Natural killer cell (primary cell): Measurements from ENCODE around the gene IGF1R. TPM values are rescaled to one million over a fixed set of nuclear protein-coding genes. Genes with fewer than 3 reads are reported as not detected.

Experiments
- ATAC-seq, 3 donors: fragments of 150-1000 bp in 2 of 3; fragments of 200-7000 bp in 1 of 3; cut with Tn5 transposase; 1 replicate in 1 of 3; 2 replicates in 2 of 3; pipeline ENCODE4 v1.10.0; 2021; ENCODE audit warnings: mild to moderate bottlenecking in 2 of 3, moderate library complexity in 2 of 3
- DNase-seq, 2 donors: peaks; one replicate each; pipeline versions ENCODE4 v3.0.0 to v3.0.0-alpha.2; 2013 to 2021; ENCODE audit warnings: mixed read lengths in 1 of 2
- H3K27ac ChIP-seq: one replicate; pipeline ENCODE4 v1.5.1; 2013; ENCODE audit warnings: mild to moderate bottlenecking, low read length
- H3K27me3 ChIP-seq: one replicate; pipeline ENCODE4 v1.6.1; 2013; ENCODE audit warnings: low read length; ENCODE audit not compliant: control insufficient read depth, insufficient read depth
- H3K36me3 ChIP-seq: one replicate; pipeline ENCODE4 v1.6.1; 2013; ENCODE audit warnings: low read length; ENCODE audit not compliant: control insufficient read depth, insufficient read depth
- H3K4me1 ChIP-seq: one replicate; pipeline ENCODE4 v1.6.1; 2013; ENCODE audit warnings: low read length; ENCODE audit not compliant: control insufficient read depth, insufficient read depth
- H3K4me3 ChIP-seq: one replicate; pipeline ENCODE4 v1.5.1; 2013; ENCODE audit warnings: low read length
- H3K9me3 ChIP-seq: one replicate; pipeline ENCODE4 v1.6.1; 2013; ENCODE audit warnings: low read length; ENCODE audit not compliant: control insufficient read depth, insufficient read depth
- H3K27ac Mint-ChIP-seq, 2 donors: one replicate each; pipeline ENCODE4 v1.8.0; 2022; ENCODE audit warnings: mild to moderate bottlenecking in 2 of 2, mixed read lengths in 2 of 2, moderate library complexity in 1 of 2
- H3K27me3 Mint-ChIP-seq, 2 donors: one replicate each; pipeline ENCODE4 v1.8.0; 2022; ENCODE audit warnings: low read depth in 2 of 2, mixed read lengths in 2 of 2
- H3K36me3 Mint-ChIP-seq: one replicate; pipeline ENCODE4 v1.8.0; 2022; ENCODE audit warnings: mixed read lengths
- H3K4me1 Mint-ChIP-seq, 2 donors: one replicate each; pipeline ENCODE4 v1.8.0; 2022; ENCODE audit warnings: mixed read lengths in 2 of 2
- H3K4me3 Mint-ChIP-seq: one replicate; pipeline ENCODE4 v1.8.0; 2022; ENCODE audit warnings: mild to moderate bottlenecking, moderate library complexity, mixed read lengths
- H3K9me3 Mint-ChIP-seq, 2 donors: one replicate each; pipeline ENCODE4 v1.8.0; 2022; ENCODE audit warnings: mixed read lengths in 2 of 2
- WGBS: methylation state at CpG from one replicate; pipeline ENCODE4 v1.1.7; 2013; ENCODE audit warnings: missing lambda C conversion rate; ENCODE audit not compliant: insufficient coverage; 5-methylcytosine and 5-hydroxymethylcytosine counted together
- intact Hi-C: fragments of 100-400 bp; cut with micrococcal nuclease; formaldehyde crosslinking; loops from one replicate; pipeline ENCODE4 v1.14.2; 2022
- total RNA-seq, 4 donors: library from RNA; stranded (reverse); fragments of 120-200 nt in 1 of 4; gene quantifications; one replicate each; pipeline versions ENCODE4 v1.2.3 to v1.2.4, GENCODE V29; 2013 to 2022
- TF ChIP-seq, protein P1 (sequence below): fragments of 200-600 bp; IDR thresholded peaks from one replicate; pipeline ENCODE4 v1.8.0; 2022; ENCODE audit warnings: antibody characterized with exemption

Gene IGF1R
- total RNA-seq, 3 donors from 2014 or later (not counting 1 experiment from before 2014, with no cell fraction given), result 47.3 to 50.7 (median 49.0) TPM

DNA sequence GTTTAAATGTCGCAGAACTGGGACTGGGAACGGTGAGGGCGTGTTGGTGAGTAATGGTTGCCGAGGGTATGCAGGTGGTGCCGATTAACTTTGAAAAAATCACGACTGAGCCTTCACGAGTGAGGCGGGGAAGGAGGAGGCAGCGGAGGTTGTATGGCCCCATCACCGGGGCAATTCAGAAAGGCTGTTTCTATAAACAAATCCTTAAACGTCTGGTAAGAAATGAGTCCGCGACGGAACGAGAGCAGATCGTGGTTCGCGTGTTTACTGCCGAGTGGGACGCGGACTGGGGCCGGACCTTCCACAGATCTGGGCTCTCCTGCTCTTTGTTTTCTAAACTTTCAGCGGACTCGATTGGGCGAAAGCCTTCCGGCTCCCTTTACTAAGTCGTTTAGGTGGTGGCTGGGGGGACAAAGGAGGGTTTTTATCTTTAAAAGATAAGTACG lies 2.7 kb downstream of the IGF1R start:
- TF ChIP-seq, protein P1, sequence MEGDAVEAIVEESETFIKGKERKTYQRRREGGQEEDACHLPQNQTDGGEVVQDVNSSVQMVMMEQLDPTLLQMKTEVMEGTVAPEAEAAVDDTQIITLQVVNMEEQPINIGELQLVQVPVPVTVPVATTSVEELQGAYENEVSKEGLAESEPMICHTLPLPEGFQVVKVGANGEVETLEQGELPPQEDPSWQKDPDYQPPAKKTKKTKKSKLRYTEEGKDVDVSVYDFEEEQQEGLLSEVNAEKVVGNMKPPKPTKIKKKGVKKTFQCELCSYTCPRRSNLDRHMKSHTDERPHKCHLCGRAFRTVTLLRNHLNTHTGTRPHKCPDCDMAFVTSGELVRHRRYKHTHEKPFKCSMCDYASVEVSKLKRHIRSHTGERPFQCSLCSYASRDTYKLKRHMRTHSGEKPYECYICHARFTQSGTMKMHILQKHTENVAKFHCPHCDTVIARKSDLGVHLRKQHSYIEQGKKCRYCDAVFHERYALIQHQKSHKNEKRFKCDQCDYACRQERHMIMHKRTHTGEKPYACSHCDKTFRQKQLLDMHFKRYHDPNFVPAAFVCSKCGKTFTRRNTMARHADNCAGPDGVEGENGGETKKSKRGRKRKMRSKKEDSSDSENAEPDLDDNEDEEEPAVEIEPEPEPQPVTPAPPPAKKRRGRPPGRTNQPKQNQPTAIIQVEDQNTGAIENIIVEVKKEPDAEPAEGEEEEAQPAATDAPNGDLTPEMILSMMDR, result no peak
- H3K27ac Mint-ChIP-seq, result peak overlapping the region; percentile 91 to 99
- H3K27me3 Mint-ChIP-seq, result peaks cover 20 to 45% of the 10 kb centered on the region in 2 donors
- peaks cover 41 to 42% of the 10 kb centered on the region in 2 donors for H3K4me1 Mint-ChIP-seq
- WGBS, result 3% methylated on average over 28 of the region's 28 CpGs
- intact Hi-C loops, result loop anchor here (5.0 kb wide), 2 partner anchors 126 to 301 kb away; no protein-coding TSS in a partner anchor
- peak overlapping the region; percentile 96 for H3K4me3 Mint-ChIP-seq
- Histone ChIP-seq H3K27ac (peak overlapping the region; percentile 46), H3K4me1 (peaks cover 24% of the 10 kb centered on the region), H3K9me3 (no peaks in the 10 kb centered on the region), H3K27me3 (peaks cover 12% of the 10 kb centered on the region), H3K4me3 (peak overlapping the region; percentile 61), H3K36me3 (no peaks in the 10 kb centered on the region)
- H3K9me3 Mint-ChIP-seq, result no peaks in the 10 kb centered on the region
- ATAC-seq (peak in 1 of 3 donors; percentile 1), DNase-seq (peak in 1 of 2 donors; percentile 64)
- H3K36me3 Mint-ChIP-seq, result no peaks in the 10 kb centered on the region

DNA sequence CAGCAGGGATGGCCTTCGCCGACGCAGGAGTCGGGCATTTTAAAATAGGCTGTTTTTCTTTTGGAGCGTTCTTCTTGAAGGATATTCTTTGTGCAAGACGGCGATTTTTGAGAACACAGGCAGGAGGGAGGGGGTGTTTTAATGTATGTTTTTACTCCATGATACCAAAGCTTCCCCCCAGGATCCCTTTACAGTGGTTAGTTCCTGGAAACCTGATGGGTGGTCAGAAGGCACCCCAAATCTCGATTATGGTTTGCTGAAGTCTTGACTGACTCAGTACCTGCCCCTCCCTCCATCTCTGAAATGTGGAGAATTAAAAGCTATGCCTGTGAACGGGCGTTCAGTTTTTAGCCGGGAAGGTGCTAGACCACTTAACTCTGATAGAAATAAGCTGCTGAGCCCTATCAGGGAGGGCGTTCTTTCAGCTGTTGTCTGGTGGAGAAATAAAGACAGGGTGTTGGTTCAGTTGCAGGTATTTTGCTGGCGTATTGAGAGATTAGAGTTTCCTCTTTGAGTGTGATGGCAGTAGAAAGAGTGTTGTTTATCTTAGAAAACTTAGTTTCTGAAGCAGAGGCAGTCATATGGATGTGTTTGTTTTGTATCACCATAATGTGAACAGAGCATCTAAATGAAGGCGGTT lies 3.4 kb downstream of the IGF1R start:
- Histone ChIP-seq H3K27ac (peak overlapping the region; percentile 46), H3K27me3 (peaks cover 12% of the 10 kb centered on the region), H3K4me3 (peak overlapping the region; percentile 61), H3K36me3 (no peaks in the 10 kb centered on the region), H3K4me1 (peaks cover 24% of the 10 kb centered on the region), H3K9me3 (no peaks in the 10 kb centered on the region)
- intact Hi-C loops, result loop anchor here (5.0 kb wide), 2 partner anchors 126 to 301 kb away; no protein-coding TSS in a partner anchor
- 25% methylated on average over 14 of the region's 14 CpGs for WGBS
- Mint-ChIP-seq H3K4me3 (peak overlapping the region; percentile 96), H3K9me3 (no peaks in the 10 kb centered on the region), H3K27me3 (peaks cover 20 to 45% of the 10 kb centered on the region in 2 donors), H3K36me3 (no peaks in the 10 kb centered on the region), H3K27ac (peak overlapping the region; percentile 91 to 99), H3K4me1 (peaks cover 39 to 42% of the 10 kb centered on the region in 2 donors)
- TF ChIP-seq, protein P1, result no peak
- no peak for ATAC-seq
- peak in 1 of 2 donors; percentile 43 for DNase-seq

DNA sequence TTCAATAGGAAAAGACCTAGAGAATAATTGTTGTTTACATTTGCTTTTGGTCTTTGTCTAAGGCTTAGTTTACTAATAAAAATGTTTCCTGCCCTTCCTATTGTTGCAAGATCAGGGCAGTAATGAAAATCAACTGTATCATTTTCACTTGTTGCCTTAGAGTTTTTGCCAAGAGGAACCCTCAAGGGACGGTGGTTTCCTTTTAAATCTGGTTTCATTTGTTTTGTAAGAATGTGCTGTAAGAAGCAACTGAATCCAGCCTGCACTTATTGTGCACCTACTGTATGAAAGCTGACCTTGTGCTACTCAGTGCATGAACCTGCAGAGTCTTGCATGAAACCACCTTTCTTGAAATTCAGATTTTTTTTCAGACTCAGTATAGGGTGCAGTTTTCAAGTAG lies 5.3 kb downstream of the IGF1R start:
- no peaks in the 10 kb centered on the region for H3K36me3 Mint-ChIP-seq
- no peaks in the 10 kb centered on the region for H3K9me3 ChIP-seq
- no peaks in the 10 kb centered on the region for H3K36me3 ChIP-seq
- H3K4me1 ChIP-seq, result peaks cover 19% of the 10 kb centered on the region
- no peak overlapping the region for H3K4me3 ChIP-seq
- H3K27me3 Mint-ChIP-seq, result peaks cover 20 to 45% of the 10 kb centered on the region in 2 donors
- no peak overlapping the region for H3K27ac Mint-ChIP-seq
- no peaks in the 10 kb centered on the region for H3K9me3 Mint-ChIP-seq
- 6% methylated on average over 1 of the region's 1 CpG for WGBS
- H3K4me3 Mint-ChIP-seq, result no peak overlapping the region
- TF ChIP-seq, protein P1, result no peak
- intact Hi-C loops, result loop anchor here (5.0 kb wide), 2 partner anchors 124 to 299 kb away; no protein-coding TSS in a partner anchor
- no peak overlapping the region for H3K27ac ChIP-seq
- DNase-seq (no peak), ATAC-seq (no peak)
- H3K4me1 Mint-ChIP-seq, result peaks cover 35 to 42% of the 10 kb centered on the region in 2 donors
- peaks cover 10% of the 10 kb centered on the region for H3K27me3 ChIP-seq
